Cardiac septum (tissue), 1 donor: ENCODE measurements around the gene OTOG. TPM values are rescaled to one million over a fixed set of nuclear protein-coding genes. Genes with fewer than 3 reads are reported as not detected.
"Not testable (repeated sequence)": the region's sequence is repeated elsewhere in the genome, so short reads cannot be mapped to it uniquely, and the experiment has no call there.

Source experiments
- DNase-seq: peaks from one replicate; pipeline ENCODE4 v3.0.0-alpha.2; 2020; ENCODE audit warnings: low spot score
- intact Hi-C: fragments of 100-400 bp; cut with DNase I; formaldehyde crosslinking; loops from one replicate; pipeline ENCODE4 v1.14.0; 2022
- total RNA-seq: library from RNA; stranded (reverse); fragmentation: NEBNext Ultra II Directional; extraction: Animal tissue kit (Norgen Biotek cat#: 25700); gene quantifications from one replicate; pipeline ENCODE4 v1.2.1, GENCODE V29; 2021
- donor health status: DM: no; HTN: no; CAD: no.

OTOG gene
- total RNA-seq, 1 donor from 2014 or later = not detected

DNA sequence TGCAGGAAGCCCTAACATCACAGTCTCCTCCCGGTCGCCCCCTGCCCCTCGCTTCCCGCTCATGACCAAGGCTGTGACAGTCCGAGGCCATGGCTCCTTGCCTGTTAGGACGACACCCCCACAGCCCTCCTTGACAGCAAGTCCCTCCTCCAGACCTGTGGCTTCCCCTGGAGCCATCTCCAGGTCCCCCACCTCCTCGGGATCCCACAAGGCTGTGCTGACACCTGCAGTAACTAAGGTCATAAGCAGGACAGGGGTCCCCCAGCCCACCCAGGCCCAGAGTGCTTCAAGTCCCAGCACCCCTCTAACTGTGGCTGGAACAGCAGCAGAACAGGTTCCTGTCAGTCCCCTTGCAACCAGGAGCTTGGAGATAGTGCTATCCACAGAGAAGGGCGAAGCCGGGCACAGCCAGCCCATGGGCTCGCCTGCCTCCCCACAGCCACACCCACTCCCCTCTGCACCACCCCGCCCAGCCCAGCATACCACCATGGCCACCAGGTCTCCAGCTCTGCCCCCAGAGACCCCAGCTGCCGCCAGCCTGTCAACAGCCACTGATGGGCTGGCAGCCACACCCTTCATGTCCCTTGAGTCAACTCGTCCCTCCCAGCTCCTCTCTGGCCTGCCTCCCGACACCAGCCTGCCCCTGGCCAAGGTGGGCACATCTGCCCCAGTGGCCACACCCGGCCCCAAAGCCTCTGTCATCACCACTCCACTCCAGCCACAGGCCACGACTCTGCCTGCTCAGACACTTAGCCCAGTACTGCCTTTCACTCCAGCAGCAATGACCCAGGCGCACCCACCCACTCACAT, 63.2 kb downstream of the OTOG start:
- DNase-seq = no peak
- intact Hi-C loops = no loop called here

DNA sequence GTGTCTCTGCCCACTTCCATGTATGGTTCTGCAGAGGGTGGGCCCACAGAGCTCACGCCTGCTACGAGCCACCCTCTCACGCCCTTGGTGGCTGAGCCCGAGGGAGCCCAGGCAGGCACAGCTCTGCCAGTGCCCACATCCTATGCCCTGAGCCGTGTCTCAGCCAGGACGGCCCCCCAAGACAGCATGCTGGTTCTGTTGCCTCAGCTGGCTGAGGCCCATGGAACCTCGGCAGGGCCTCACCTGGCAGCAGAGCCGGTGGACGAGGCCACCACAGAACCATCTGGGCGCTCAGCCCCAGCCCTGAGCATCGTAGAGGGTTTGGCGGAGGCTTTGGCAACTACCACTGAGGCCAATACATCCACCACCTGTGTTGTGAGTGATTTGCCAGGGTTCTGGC, 64.0 kb downstream of the OTOG start:
- intact Hi-C loops = no loop called here
- DNase-seq = no peak

DNA sequence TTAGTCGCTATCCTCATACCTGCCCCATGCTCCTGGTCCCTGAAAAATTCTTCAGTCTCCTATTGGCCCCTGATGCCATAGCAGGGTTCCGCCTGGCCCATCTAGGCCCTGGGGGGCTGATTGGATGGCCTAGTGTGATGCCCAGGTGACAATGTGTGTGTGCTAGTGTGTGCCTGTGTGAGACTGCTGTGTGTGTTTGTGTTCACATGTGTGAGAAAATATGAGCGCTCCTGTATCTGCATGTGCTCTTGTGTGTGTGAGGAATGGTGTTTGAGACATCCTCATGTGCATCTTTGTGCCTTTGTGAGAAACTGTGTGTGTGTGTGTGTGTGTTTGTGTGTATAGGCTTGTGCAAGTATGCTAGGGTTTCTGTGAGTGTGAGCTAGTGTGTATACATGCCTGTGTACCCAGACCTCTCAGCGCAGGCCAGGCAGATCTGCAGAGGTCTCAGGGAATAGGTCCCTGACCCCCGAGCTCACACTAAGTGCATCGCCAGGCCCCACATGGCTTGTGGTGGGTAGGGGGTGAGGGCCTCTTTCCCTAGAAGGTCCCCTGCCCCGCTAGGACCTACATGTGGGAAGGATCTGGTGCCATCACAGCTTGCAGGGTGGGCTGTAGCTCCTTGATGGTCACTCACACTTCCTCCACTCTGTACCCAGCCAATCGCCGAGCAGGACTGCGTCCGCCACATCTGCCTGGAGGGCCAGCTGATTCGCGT, 64.6 kb downstream of the OTOG start:
- intact Hi-C loops = no loop called here
- no peak for DNase-seq

DNA sequence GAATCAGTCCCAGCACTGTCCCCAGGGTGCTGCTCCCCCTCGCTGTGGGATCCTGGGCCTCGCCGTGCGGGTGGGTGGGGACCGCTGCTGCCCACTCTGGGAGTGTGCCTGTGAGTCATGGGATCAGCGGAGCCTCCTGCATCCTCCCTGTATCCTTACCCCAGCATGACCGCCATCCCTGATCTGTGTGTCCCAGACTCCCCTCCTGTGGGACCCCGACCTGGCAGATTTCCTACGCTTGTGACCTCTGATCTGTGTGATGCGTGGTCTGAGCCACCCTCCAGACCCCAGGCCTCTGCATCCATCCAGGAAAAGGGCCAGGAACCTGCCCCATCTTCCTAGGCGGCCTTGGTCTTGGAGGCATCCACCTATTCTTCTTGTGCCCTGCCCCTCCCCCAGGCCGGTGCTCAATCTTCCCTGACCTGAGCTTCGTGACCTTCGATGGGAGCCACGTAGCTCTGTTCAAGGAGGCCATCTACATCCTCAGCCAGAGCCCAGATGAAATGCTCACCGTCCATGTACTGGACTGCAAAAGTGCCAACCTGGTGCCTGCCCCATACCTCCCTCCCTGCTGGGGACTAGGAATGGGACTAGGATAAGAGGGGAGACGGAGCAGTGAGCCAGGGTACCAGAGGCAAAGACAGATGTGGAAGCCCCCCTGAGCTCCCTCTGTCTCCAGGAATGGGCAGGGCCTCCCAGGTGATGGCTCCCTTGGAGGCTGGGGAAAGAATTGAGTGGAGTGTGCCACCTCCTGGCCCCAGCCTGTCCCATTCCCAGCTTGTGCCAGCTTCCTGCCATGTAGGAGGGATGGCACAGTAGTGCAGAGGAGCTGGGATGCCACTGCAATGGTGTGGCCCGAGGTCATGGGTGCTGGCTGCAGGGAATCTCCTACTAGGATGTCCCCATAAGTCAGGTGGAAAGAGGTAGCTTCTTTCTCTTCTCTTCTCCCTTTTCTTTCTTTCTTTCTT, 65.4 kb downstream of the OTOG start:
- intact Hi-C loops = no loop called here
- DNase-seq = no peak

DNA sequence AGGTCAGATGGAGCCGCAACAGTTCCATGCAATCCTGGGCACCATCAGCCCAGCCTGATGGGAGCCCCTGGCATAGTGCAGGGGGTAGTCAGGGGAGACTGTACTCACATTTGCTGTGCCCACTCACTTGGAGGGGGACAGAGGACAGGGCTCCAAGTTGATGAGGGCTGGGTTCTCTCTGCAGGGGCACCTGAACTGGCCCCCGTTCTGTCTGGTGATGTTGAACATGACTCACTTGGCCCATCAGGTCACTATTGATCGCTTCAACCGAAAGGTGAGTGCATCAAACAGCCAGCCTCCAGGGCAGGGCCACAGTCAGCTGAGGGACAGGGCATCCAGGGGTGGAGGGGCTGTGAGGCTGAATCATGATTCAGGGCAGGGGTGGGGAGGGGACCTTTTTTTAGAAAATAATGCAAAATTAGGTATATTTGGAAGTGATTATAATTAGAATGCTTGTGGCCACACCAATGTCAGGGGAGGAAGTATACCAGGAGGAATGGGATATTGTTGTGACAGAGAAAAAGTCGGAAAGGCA, 66.4 kb downstream of the OTOG start:
- peak; percentile 49 for DNase-seq
- intact Hi-C loops = no loop called here

DNA sequence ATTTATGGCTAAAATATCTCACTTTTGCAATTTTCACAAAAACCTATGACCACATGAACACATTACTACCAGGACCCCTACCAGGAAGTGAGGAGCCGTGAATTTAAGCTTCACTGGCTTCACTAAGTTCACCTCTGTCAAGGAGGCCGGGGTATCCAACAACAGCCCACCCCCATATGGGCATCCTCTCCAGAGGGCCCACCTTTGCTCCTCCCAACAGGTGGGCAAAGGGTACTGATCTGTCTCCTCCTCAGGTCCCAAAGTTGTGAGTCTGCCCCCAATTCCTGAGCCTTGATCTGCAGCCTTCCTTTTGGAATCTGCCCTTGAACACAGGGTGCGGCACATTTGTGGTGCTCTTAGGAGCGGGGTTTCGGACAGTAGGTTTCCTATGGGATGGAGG, 66.9 kb downstream of the OTOG start:
- intact Hi-C loops = no loop called here
- no peak for DNase-seq

DNA sequence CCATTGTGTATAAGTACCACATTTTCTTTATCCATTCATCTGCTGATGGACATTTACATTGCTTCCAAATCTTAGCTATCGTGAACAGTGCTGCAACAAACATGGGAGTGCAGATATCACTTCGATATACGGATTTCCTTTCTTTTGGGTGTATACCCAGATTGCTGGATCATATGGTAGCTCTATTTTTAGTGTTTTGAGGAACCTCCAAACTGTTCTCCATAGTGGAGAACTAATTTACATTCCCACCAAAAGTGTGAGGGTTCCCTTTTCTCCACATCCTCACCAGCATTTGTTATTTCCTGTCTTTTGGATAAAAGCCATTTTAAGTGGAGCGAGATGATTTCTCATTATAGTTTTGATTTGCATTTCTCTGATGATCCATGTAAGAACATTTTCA, 75.7 kb downstream of the OTOG start:
- intact Hi-C loops, DNase-seq: not testable (repeated sequence)

DNA sequence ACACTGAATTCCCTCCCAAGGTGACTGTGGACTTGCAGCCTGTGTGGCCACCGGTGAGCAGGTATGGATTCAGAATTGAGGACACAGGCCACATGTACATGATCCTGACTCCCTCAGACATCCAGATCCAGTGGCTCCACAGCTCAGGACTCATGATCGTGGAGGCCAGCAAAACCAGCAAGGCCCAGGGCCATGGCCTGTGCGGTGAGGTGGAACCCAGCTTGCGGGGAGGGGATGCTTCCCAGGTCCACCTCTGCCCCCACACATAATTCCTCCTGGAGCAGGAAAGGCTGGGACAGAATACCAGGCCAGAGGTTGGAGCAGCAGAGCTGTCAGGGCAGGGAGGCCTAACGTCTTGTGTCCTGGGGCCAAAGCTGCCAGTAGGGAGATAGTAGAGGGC, 82.1 kb downstream of the OTOG start:
- DNase-seq = no peak
- intact Hi-C loops = no loop called here

DNA sequence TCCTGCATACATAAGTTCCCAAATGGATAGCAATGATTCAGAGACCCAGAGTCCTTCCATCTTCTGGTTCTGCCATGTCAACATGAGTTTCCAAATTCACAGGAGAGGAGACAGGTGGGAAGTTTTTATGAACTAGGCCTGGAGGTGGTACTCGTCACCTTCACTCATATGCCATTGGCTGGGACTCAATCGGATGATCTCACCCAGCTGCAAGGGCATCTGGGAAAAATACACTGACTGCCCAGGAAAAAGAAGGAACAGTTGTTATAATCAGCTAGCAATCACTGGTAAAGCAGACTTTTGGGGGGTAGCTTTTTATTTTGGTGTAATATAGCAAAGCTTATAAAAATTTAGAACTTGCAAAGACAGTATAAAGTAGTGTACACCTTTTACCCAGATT, 83.9 kb downstream of the OTOG start:
- DNase-seq = no peak
- intact Hi-C loops = no loop called here

DNA sequence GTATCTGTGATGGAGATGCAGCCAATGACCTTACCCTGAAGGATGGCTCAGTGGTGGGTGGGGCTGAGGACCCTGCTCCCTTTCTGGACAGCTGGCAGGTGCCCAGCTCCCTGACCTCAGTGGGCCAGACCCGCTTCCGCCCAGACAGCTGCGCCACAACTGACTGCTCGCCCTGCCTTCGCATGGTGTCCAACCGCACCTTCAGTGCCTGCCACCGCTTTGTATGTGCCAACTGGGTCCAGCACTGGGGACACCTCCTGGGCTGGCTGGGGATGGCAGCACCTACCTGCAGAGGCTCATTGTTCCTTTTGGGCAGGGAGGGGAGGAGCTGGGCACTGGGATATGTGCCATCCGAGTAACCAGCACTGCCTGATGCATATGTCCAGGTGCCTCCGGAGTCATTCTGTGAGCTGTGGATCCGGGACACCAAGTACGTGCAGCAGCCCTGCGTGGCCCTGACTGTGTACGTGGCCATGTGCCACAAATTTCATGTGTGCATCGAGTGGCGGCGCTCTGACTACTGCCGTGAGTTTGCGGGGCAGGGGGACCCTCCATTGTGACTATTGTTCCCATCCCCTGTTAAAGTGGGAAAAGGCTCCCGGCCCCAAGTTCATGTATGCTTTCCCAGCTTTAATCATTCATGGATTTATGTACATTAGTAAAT, 84.8 kb downstream of the OTOG start:
- intact Hi-C loops = no loop called here
- DNase-seq = no peak

DNA sequence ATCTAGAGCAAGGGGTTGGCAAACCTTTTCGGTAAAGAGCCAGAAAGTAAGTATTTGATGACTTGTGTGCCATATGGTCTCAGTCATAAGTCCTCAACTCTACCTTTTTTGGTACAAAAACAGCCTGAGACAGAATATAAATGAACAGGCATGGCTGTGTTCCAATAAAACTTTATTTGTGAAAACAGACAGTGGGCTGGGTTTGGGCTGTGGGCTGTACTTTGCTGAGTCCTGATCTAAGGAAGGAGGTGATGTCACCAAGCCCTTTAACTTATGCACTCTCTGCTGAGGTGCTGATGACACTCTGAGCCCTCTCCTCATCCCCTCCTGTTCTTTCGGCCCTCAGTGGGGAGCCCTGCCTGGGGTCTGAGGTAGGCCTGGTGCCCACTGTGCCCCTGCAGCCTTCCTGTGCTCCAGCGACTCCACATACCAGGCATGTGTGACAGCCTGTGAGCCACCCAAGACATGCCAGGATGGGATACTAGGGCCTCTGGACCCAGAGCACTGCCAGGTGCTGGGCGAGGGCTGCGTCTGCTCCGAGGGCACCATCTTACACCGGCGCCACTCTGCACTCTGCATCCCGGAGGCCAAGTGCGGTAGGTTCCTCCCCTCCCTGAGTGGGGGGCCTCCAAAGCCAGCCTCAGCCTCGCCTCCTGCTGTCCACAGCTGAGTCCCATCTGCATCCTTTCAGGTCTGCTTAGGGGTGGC, 86.4 kb downstream of the OTOG start:
- DNase-seq = no peak
- intact Hi-C loops = no loop called here

DNA sequence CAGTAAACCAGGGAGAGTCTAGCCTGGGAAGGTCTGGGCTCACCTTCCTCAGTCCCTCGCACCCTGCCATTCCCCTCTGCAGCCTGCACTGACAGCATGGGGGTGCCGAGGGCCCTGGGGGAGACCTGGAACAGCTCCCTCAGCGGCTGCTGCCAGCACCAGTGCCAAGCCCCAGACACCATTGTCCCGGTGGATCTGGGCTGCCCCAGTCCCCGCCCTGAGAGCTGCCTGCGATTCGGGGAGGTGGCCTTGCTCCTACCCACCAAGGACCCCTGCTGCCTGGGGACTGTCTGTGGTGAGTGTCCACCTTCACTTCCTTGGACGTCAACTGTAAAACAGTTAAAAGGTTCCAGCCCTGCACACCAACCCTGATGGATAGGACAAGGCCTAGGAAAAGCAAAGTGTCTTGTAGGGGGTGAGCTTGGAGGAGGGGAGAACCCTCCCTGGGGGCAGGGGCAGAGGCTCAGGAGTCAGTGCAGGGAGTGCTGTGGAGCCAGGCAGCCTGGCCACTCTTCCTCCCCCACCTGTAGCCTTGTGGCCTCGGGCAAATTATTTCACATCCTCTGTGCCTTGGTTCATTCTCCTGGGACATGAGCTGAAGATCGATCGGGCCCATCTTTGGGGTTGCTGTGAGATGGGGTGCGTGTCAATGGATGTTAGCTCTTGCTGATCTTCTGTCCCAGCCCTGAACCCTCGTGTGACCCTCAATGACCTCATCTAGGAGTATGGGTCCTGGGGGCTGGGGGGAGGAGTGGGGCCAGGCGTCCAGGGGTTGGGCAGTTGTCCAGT, 87.1 kb downstream of the OTOG start:
- intact Hi-C loops = no loop called here
- DNase-seq = no peak

DNA sequence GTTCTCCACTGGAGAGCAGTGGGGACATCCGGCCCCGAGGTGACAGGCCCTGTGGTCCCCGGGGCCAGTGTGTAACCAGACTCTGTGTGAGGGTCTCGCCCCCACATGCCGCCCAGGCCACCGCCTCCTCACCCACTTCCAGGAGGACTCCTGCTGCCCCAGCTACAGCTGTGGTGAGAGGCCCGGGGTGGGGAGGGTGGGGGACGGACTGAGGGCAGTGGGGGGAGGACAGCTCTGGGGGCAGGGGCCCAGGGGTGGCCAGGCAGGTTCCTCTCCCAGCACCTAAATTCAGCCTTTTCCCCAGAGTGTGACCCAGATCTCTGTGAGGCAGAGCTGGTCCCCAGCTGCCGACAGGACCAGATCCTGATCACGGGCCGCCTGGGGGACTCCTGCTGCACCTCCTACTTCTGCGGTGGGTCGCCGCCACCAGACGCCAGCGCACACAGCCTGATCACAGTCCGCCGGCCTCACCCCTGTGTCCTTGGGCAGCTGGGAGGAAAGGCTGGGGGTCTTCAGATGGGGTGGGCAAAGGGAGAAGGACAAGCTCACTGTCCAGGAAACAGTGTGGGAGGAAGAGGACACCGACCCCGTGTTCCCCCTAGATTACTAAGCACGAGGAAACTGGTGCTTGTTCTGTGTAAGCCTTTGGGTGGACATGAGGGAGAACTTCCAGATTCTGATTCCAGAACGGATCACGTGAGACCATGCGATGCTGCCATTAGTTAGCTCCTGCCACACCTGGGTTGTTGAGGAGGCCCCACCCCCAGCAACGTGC, 87.9 kb downstream of the OTOG start:
- no peak for DNase-seq
- intact Hi-C loops = no loop called here

DNA sequence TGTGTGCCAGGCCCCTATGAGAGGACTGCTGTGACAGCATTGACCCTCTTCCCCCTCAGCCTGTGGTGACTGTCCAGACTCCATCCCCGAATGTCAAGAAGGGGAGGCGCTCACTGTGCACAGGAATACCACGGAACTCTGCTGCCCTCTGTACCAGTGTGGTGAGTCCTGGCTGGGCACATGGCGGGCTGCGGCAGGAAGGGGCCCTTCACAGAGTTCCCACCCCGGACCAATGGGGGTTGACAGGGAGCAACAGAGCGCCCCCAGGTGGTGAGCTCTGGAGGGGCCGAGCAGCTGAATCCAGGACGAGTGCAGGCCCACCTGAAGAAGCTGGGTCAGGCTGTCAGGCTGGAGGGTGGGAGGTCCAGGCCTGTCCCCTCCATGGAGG, 88.5 kb downstream of the OTOG start:
- DNase-seq = no peak
- intact Hi-C loops = no loop called here

DNA sequence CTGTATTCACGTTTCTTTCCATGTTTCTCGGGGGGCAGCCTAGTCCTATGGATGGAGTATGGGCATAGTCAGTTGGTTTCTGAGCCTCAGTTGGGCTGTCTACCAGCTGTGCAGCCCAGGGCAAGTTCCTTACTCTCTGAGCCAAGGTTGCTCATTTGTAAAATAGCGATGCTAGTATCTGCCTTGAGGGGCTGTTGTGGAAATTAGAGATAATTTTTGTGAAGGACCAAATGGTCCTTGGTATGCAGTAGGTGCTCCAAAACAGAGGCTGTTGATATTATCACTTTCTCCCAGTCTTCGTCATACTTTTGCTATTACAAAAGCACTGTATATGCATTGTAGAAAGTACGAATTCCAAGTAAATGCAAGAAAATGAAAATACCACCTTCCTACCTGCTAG, 89.7 kb downstream of the OTOG start:
- intact Hi-C loops = no loop called here
- DNase-seq = no peak

DNA sequence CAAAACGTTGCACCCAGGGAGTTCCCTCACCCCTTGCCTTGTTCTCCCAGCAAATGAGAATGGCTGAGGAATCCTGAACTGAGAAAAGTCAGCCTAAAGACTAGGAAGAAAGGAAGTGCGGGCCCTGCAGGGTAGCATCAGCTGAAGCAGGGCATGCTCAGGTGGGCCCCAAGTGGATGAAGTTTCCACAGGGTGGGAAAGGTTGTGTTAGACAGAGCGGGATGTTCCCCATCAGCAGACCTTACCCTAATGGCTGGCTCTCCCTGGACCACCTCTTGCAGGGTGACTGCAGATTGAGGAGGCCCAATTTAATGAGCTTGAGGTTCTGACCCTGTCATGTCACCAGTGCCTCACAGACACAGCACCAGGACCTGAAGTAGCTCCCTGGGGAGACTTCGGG, 90.8 kb downstream of the OTOG start:
- intact Hi-C loops = no loop called here
- no peak for DNase-seq

DNA sequence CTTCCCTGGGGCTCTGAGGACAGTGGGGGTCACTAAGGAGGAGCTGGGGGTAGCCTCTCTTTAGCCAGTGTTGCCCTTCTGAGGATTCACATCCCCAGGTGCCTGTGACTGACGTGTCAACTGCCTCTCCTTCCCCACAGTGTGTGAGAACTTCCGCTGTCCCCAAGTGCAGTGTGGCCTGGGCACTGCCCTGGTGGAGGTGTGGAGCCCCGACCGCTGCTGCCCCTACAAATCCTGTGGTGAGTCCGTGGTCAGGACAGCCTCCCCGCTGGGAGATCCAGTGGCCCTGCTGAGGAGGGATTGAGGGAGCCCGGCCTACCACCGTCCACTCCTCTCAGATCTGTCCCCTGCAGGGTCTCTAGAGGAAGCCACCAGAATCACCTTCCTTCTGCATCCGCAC, 91.3 kb downstream of the OTOG start:
- no peak for DNase-seq
- intact Hi-C loops = no loop called here
